GM12891 (cell line): ENCODE results near the gene EME2.

Source experiments
- DNase-seq: peaks from one replicate; pipeline ENCODE4 v3.0.0; 2011; ENCODE audit warnings: low spot score; ENCODE audit not compliant: insufficient read length
- FAIRE-seq: peaks from 2 replicates; lab custom pipeline; 2011; peaks lifted over from hg19 to GRCh38; lab: Jason Lieb, UNC
- PAX5 ChIP-seq: IDR thresholded peaks from 2 replicates; pipeline ENCODE4 v1.6.1; 2011; ENCODE audit warnings: low read length, moderate library complexity, mild to moderate bottlenecking; ENCODE audit not compliant: insufficient read depth, severe bottlenecking
- POLR2A ChIP-seq: IDR thresholded peaks from 2 replicates; pipeline ENCODE4 v1.6.1; 2011; ENCODE audit warnings: low read depth, low read length, control low read depth
- POLR2AphosphoS5 ChIP-seq: IDR thresholded peaks from 2 replicates; pipeline ENCODE4 v1.6.1; 2011; ENCODE audit warnings: low read depth, low read length, control low read depth
- POU2F2 ChIP-seq: IDR thresholded peaks from 2 replicates; pipeline ENCODE4 v1.6.1; 2011; ENCODE audit warnings: low read depth, mild to moderate bottlenecking, control low read depth, low read length, moderate library complexity
- SPI1 ChIP-seq: IDR thresholded peaks from 2 replicates; pipeline ENCODE4 v1.6.1; 2011; ENCODE audit warnings: low read depth, low read length, control low read depth
- TAF1 ChIP-seq: IDR thresholded peaks from 2 replicates; pipeline ENCODE4 v1.6.1; 2011; ENCODE audit warnings: low read depth, low read length, control low read depth

EME2 gene

DNA sequence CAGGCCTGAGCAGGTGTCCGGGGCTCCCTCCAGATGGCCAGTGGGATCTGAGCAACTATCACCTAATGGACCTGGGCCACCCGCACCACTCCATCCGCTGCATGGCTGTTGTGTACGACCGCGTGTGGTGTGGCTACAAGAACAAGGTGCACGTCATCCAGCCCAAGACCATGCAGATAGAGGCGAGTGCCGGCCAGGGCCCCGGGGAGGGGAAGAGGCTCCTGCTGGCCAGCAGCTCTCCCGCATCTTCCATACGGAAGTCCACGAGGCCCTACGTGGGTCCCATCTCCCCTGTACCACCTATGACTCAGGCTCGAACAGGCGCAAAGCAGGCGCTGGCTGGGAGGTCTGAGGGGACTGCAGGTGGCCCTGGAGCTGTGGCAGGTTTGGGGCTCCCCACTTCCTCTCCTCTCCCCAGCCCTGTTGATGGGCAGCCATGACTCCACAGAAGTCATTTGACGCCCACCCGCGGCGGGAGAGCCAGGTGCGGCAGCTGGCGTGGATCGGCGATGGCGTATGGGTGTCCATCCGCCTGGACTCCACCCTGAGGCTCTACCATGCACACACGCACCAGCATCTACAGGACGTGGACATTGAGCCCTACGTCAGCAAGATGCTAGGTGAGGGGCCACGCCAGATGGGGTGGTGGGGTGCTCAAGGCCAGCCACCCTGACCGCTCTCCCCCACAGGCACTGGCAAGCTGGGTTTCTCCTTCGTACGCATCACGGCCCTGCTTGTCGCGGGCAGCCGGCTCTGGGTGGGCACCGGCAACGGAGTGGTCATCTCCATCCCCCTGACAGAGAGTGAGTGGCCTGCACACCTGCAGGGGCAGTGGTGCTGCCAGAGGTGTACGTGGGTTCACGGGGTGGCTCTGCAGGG, 5.3 kb upstream of the EME2 start:
- no peak for TF ChIP-seq SPI1
- no peak for TF ChIP-seq PAX5
- TF ChIP-seq POLR2AphosphoS5 = no peak
- TF ChIP-seq POU2F2 = no peak
- TF ChIP-seq TAF1 = no peak
- TF ChIP-seq POLR2A = no peak
- no peak for DNase-seq
- FAIRE-seq = no peak

GRCh38 chr16:1768061-1768766, 4.4 kb upstream of the EME2 start:
- TF ChIP-seq POLR2A = peak; percentile 34; the same call in 1 of the 2 replicates
- TF ChIP-seq PAX5 = no peak
- DNase-seq (no peak), FAIRE-seq (no peak)

DNA sequence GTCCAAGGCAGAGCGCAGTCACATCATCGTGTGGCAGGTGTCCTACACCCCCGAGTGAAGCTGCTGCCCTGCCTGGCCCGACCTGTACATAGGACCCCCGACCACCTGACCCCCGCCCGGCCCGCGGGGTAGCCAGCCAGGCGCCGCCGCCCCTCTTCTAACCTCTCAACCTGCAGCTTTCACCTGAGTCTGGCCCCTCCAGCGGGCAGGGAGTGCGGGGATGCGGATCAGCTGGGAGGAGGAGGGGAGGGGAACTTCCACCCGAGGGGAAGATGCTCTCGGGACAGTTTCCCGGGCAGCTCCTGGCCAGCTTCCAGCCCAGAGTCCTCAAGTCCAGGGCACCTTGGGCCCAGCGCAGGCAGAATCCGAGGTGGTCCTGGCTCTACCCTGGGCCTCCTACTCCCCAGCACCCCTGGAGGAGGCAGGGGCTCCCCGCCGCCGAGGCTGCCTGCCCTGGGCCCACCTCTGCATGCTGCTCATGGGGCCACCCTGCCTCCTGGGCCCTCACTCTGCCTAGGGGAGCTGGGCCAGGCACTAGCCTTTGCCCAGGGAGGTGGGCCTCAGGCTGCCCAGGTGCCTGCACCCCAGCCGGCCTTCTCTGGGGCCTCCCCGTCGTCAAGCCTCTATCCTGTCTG, 3.7 kb upstream of the EME2 start:
- DNase-seq (no peak), FAIRE-seq (no peak)
- TF ChIP-seq POLR2AphosphoS5 (peak; percentile 13; the same call in 1 of the 2 replicates), TAF1 (no peak), POLR2A (no peak; the same call in 1 of the 2 replicates)

GRCh38 chr16:1769402-1770300, 3.0 kb upstream of the EME2 start:
- FAIRE-seq = no peak
- DNase-seq = no peak
- TF ChIP-seq POLR2A (peak; percentile 66), POU2F2 (no peak)

DNA sequence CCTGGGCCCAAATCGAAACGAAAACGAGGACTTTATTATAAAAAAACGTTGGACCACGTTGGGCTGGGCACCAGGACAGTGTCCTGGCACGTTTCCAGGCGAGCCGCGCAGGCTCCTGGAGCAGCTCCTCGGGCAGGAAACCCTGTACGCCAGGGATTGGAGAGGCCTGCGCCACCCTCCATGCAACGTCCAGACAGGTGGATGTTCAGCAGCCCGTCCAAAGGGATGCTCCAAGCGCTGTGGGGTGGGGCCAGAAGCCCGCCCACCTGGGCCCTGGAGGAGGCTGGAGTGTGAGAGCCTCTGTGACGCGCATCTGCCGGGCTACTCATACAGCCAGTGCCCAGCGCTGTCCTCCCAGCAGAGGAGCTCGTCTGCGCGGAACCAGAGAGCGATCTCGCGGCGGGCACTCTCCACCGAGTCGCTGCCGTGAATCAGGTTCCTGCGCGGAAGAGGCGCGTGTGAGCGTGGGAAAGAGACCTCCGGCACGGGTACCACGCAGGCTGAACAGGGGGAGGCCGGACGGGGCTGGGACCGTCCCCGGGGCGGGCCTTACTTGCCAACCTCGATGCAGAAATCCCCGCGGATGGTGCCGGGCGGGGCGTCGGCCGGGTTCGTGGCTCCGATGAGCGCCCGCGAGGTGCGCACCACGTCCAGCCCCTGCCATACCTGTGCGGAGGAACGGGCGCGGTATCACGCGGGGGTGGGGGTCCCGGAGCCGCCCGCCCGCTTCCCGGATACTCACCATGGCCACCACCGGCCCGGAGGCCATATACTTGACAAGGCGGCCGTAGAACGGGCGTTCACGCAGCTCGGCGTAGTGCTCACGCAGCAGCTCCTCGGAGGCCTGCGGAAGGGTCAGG, 2.1 kb upstream of the EME2 start:
- FAIRE-seq (peak; percentile 79), DNase-seq (peak; percentile 78)
- TF ChIP-seq POLR2AphosphoS5 (peak; percentile 74), TAF1 (no peak; the same call in 1 of the 2 replicates), POLR2A (no peak; the same call in 1 of the 2 replicates)

- TF ChIP-seq POLR2A (peak; percentile 55; the same call in 1 of the 2 replicates), PAX5 (no peak)
- FAIRE-seq = peak; percentile 88
- DNase-seq = peak; percentile 88
These were observed 1.3 kb upstream of the EME2 start, which contains the start of gene NME3 for GRCh38 chr16:1771188-1771863. TSS of gene NME3 (minus strand) at chr16:1771543. CDS start at chr16:1771534, 9 bp downstream.

DNA sequence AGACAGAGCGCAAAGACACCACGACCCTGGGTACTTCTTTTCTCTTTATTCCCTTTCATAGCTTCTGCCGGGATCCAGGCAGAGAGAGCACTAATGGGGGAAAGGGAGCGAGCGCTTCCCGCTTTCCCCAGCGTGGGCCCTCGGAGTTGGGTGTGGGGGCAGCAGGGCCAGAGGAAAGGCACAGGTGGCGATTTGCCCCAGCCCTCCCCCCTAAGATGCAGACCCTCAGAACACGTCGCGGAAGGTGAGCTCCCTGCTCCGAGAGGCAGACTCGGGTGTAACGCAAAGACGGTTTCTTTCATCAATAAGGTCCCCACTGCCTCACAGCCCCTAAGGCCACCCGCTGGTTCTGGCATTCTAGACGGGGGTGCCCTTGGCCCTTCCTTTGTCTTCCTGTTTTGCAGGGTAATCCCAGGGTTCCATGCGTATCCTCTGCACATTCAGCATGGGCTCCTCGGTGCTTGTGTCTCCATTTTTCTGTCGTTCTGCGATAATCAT, 697 bp upstream of the EME2 start:
- peak; percentile 51 for FAIRE-seq
- TF ChIP-seq TAF1 = no peak
- TF ChIP-seq POLR2AphosphoS5 = no peak; the same call in 1 of the 2 replicates
- no peak for TF ChIP-seq POLR2A
- TF ChIP-seq POU2F2 = no peak
- TF ChIP-seq PAX5 = no peak
- TF ChIP-seq SPI1 = no peak
- no peak for DNase-seq

- DNase-seq (peak; percentile 87), FAIRE-seq (peak; percentile 95)
- TF ChIP-seq POU2F2 = peak; percentile 72; the same call in 1 of the 2 replicates
- TF ChIP-seq PAX5 = no peak
- TF ChIP-seq SPI1 = no peak
- 0 out of 2 replicates have a peak, but pooled peaks have one; percentile 62 for TF ChIP-seq POLR2AphosphoS5
- peak; percentile 84 for TF ChIP-seq POLR2A
- peak; percentile 90 for TF ChIP-seq TAF1
These were observed 495 bp downstream of the EME2 start, which contains the start of gene MRPS34 for GRCh38 chr16:1772908-1773702. TSS of gene MRPS34 (minus strand) at chr16:1773134. CDS start at chr16:1773119, 15 bp downstream.
